ENCODE measurements around the gene GRID2IP. TPM values are rescaled to one million over a fixed set of nuclear protein-coding genes. Genes with fewer than 3 reads are reported as not detected.

GRID2IP gene
- total and polyA plus RNA-seq, 2 of the 13 experiments (the other 11 are each of a cell fraction or from before 2014, with no cell fraction given) = 0.03 TPM; not detected in 1

- TF ChIP-seq, protein P1, sequence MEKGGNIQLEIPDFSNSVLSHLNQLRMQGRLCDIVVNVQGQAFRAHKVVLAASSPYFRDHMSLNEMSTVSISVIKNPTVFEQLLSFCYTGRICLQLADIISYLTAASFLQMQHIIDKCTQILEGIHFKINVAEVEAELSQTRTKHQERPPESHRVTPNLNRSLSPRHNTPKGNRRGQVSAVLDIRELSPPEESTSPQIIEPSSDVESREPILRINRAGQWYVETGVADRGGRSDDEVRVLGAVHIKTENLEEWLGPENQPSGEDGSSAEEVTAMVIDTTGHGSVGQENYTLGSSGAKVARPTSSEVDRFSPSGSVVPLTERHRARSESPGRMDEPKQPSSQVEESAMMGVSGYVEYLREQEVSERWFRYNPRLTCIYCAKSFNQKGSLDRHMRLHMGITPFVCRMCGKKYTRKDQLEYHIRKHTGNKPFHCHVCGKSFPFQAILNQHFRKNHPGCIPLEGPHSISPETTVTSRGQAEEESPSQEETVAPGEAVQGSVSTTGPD (CRISPR knock-in tag; IDR thresholded peaks at IDR 0.05) = 0 out of 2 replicates have a peak, but pooled peaks have one; percentile 37
- TF ChIP-seq THYN1 (CRISPR knock-in tag; IDR thresholded peaks at IDR 0.05; ENCODE audit: borderline replicate concordance, low read depth) (no peak), SMAD9 (CRISPR knock-in tag; IDR thresholded peaks at IDR 0.05) (no peak), HOXA5 (CRISPR knock-in tag; IDR thresholded peaks at IDR 0.05) (no peak), NCOA2 (CRISPR knock-in tag; IDR thresholded peaks at IDR 0.05) (peak; percentile 64; the same call in 1 of the 2 replicates), MIER2 (CRISPR knock-in tag; IDR thresholded peaks at IDR 0.05) (peak; percentile 27; the same call in 1 of the 2 replicates), ELF1 (CRISPR knock-in tag; IDR thresholded peaks at IDR 0.05) (0 out of 2 replicates have a peak, but pooled peaks have one; percentile 22), SCMH1 (CRISPR knock-in tag; IDR thresholded peaks at IDR 0.05; ENCODE audit: borderline replicate concordance) (no peak), BRCA1 (CRISPR knock-in tag; IDR thresholded peaks at IDR 0.05) (no peak), ZNF121 (CRISPR knock-in tag; IDR thresholded peaks at IDR 0.05) (no peak), TMF1 (CRISPR knock-in tag; IDR thresholded peaks at IDR 0.05; ENCODE audit: low read depth) (no peak), ZHX1 (CRISPR knock-in tag; IDR thresholded peaks at IDR 0.05; ENCODE audit: low read depth) (no peak), ZNF326 (CRISPR knock-in tag; IDR thresholded peaks at IDR 0.05; ENCODE audit: borderline replicate concordance) (no peak), RXRB (CRISPR knock-in tag; IDR thresholded peaks at IDR 0.05; ENCODE audit: borderline replicate concordance) (peak; percentile 69), ZNF790 (CRISPR knock-in tag; IDR thresholded peaks at IDR 0.05; ENCODE audit: borderline replicate concordance) (no peak), ZNF484 (CRISPR knock-in tag; IDR thresholded peaks at IDR 0.05; ENCODE audit: borderline replicate concordance, low read depth) (no peak), ZKSCAN5 (CRISPR knock-in tag; IDR thresholded peaks at IDR 0.05) (no peak)
- TF ChIP-seq, protein P2, sequence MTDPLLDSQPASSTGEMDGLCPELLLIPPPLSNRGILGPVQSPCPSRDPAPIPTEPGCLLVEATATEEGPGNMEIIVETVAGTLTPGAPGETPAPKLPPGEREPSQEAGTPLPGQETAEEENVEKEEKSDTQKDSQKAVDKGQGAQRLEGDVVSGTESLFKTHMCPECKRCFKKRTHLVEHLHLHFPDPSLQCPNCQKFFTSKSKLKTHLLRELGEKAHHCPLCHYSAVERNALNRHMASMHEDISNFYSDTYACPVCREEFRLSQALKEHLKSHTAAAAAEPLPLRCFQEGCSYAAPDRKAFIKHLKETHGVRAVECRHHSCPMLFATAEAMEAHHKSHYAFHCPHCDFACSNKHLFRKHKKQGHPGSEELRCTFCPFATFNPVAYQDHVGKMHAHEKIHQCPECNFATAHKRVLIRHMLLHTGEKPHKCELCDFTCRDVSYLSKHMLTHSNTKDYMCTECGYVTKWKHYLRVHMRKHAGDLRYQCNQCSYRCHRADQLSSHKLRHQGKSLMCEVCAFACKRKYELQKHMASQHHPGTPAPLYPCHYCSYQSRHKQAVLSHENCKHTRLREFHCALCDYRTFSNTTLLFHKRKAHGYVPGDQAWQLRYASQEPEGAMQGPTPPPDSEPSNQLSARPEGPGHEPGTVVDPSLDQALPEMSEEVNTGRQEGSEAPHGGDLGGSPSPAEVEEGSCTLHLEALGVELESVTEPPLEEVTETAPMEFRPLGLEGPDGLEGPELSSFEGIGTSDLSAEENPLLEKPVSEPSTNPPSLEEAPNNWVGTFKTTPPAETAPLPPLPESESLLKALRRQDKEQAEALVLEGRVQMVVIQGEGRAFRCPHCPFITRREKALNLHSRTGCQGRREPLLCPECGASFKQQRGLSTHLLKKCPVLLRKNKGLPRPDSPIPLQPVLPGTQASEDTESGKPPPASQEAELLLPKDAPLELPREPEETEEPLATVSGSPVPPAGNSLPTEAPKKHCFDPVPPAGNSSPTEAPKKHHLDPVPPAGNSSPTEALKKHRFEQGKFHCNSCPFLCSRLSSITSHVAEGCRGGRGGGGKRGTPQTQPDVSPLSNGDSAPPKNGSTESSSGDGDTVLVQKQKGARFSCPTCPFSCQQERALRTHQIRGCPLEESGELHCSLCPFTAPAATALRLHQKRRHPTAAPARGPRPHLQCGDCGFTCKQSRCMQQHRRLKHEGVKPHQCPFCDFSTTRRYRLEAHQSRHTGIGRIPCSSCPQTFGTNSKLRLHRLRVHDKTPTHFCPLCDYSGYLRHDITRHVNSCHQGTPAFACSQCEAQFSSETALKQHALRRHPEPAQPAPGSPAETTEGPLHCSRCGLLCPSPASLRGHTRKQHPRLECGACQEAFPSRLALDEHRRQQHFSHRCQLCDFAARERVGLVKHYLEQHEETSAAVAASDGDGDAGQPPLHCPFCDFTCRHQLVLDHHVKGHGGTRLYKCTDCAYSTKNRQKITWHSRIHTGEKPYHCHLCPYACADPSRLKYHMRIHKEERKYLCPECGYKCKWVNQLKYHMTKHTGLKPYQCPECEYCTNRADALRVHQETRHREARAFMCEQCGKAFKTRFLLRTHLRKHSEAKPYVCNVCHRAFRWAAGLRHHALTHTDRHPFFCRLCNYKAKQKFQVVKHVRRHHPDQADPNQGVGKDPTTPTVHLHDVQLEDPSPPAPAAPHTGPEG (CRISPR knock-in tag; IDR thresholded peaks at IDR 0.05) = no peak
- TF ChIP-seq, protein P3, sequence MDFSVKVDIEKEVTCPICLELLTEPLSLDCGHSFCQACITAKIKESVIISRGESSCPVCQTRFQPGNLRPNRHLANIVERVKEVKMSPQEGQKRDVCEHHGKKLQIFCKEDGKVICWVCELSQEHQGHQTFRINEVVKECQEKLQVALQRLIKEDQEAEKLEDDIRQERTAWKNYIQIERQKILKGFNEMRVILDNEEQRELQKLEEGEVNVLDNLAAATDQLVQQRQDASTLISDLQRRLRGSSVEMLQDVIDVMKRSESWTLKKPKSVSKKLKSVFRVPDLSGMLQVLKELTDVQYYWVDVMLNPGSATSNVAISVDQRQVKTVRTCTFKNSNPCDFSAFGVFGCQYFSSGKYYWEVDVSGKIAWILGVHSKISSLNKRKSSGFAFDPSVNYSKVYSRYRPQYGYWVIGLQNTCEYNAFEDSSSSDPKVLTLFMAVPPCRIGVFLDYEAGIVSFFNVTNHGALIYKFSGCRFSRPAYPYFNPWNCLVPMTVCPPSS (IDR thresholded peaks at IDR 0.05) = no peak
Measured at GRCh38 chr7:6482307-6482706, 69.0 kb downstream of the GRID2IP start (continued).
